HepG2 (cell line): ENCODE results near the gene CARMIL3. TPM values are rescaled to one million over a fixed set of nuclear protein-coding genes. Genes with fewer than 3 reads are reported as not detected.

ENCODE experiments used
- MEIS2 ChIP-seq: sonication (generic); formaldehyde crosslinking; IDR thresholded peaks from 2 replicates; pipeline ENCODE4 v1.9.0; 2021; ENCODE audit warnings: mild to moderate bottlenecking, missing genetic modification reagents
- NR0B2 ChIP-seq: sonication (generic); formaldehyde crosslinking; IDR thresholded peaks from 2 replicates; pipeline ENCODE4 v1.4.0; 2020; ENCODE audit warnings: mild to moderate bottlenecking, missing genetic modification reagents
- PITX1 ChIP-seq: sonication (generic); formaldehyde crosslinking; IDR thresholded peaks from 2 replicates; pipeline ENCODE4 v1.5.1; 2020; ENCODE audit warnings: mild to moderate bottlenecking, missing genetic modification reagents
- RNF219 ChIP-seq: sonication (generic); formaldehyde crosslinking; IDR thresholded peaks from 2 replicates; pipeline ENCODE4 v1.5.0; 2020; ENCODE audit warnings: mild to moderate bottlenecking, missing genetic modification reagents
- SRSF9 ChIP-seq: fragments of 200-400 bp; formaldehyde crosslinking; IDR thresholded peaks from 2 replicates; pipeline ENCODE4 v1.6.1; 2018; ENCODE audit warnings: borderline replicate concordance, mild to moderate bottlenecking, low read depth, low read length; ENCODE audit not compliant: insufficient read depth, poor library complexity, severe bottlenecking
- TGIF2 ChIP-seq: IDR thresholded peaks from 2 replicates; pipeline ENCODE4 v1.6.1; 2016; ENCODE audit warnings: control low read depth, missing compliant biosample characterization
- ZNF253 ChIP-seq: sonication (generic); formaldehyde crosslinking; IDR thresholded peaks from 2 replicates; pipeline ENCODE4 v1.8.0; 2022; ENCODE audit warnings: mild to moderate bottlenecking, missing genetic modification reagents, borderline replicate concordance
- ZNF34 ChIP-seq: sonication (generic); formaldehyde crosslinking; IDR thresholded peaks from 2 replicates; pipeline ENCODE4 v1.4.0; 2020; ENCODE audit warnings: mild to moderate bottlenecking, missing genetic modification reagents, borderline replicate concordance
- ZNF343 ChIP-seq: sonication (generic); formaldehyde crosslinking; IDR thresholded peaks from 2 replicates; pipeline ENCODE4 v1.4.0; 2020; ENCODE audit warnings: mild to moderate bottlenecking, missing genetic modification reagents
- ZNF503 ChIP-seq: sonication (generic); formaldehyde crosslinking; IDR thresholded peaks from 2 replicates; pipeline ENCODE4 v1.4.0; 2020; ENCODE audit warnings: missing genetic modification reagents
- ZNF577 ChIP-seq: sonication (generic); formaldehyde crosslinking; IDR thresholded peaks from 2 replicates; pipeline ENCODE4 v1.4.0; 2020; ENCODE audit warnings: mild to moderate bottlenecking, low read depth, missing genetic modification reagents, borderline replicate concordance
- ZNF691 ChIP-seq: sonication (generic); formaldehyde crosslinking; IDR thresholded peaks from 2 replicates; pipeline ENCODE4 v1.4.0; 2020; ENCODE audit warnings: missing genetic modification reagents, low read depth, mild to moderate bottlenecking, borderline replicate concordance
- ZNF724P ChIP-seq: sonication (generic); formaldehyde crosslinking; IDR thresholded peaks from 2 replicates; pipeline ENCODE4 v1.8.0; 2022; ENCODE audit warnings: missing genetic modification reagents, borderline replicate concordance
- polyA plus RNA-seq, 8 experiments: library from polyadenylated mRNA; depleted of rRNA in 3 of 8; stranded (reverse) in 7 of 8; unstranded in 1 of 8; fragments of >200 nt; fragmentation: Illumina TruSeq in 4 of 8; extraction: Trizol in 4 of 8; gene quantifications; 2 replicates each; pipeline versions ENCODE4 v1.2.1 to v1.2.3, GENCODE V29; 2011 to 2016; ENCODE audit warnings: low read depth in 4 of 8, missing spikeins in 1 of 8, mixed read lengths in 1 of 8; ENCODE audit not compliant: insufficient read depth in 1 of 8
- total RNA-seq, 5 experiments: library from RNA; depleted of rRNA; stranded (reverse); fragments of >200 nt; fragmentation: Illumina TruSeq; extraction: Trizol; gene quantifications; 2 replicates each; pipeline ENCODE4 v1.2.3, GENCODE V29; 2016; ENCODE audit warnings: low read depth in 1 of 5
- TF ChIP-seq, protein P1 (sequence below): sonication (generic); formaldehyde crosslinking; IDR thresholded peaks from 2 replicates; pipeline ENCODE4 v1.4.0; 2020; ENCODE audit warnings: missing genetic modification reagents
- TF ChIP-seq, protein P2 (sequence below): IDR thresholded peaks from 2 replicates; pipeline ENCODE4 v1.6.1; 2012; ENCODE audit warnings: low read length, improper control_type of control experiment

CARMIL3 gene
- total and polyA plus RNA-seq, 2 of the 13 experiments (the other 11 are each of a cell fraction or from before 2014, with no cell fraction given) = 0.27 to 0.55 TPM

- no peak for TF ChIP-seq RNF219 (CRISPR knock-in tag)
- 0 out of 2 replicates have a peak, but pooled peaks have one; percentile 26 for TF ChIP-seq NR0B2 (CRISPR knock-in tag)
- no peak for TF ChIP-seq TGIF2 (CRISPR knock-in tag)
- TF ChIP-seq ZNF577 (CRISPR knock-in tag) = 0 out of 2 replicates have a peak, but pooled peaks have one; percentile 62
- 0 out of 2 replicates have a peak, but pooled peaks have one; percentile 58 for TF ChIP-seq ZNF343 (CRISPR knock-in tag)
- TF ChIP-seq ZNF724P (CRISPR knock-in tag) = 0 out of 2 replicates have a peak, but pooled peaks have one; percentile 69
- 0 out of 2 replicates have a peak, but pooled peaks have one; percentile 6 for TF ChIP-seq MEIS2
- TF ChIP-seq, protein P1, sequence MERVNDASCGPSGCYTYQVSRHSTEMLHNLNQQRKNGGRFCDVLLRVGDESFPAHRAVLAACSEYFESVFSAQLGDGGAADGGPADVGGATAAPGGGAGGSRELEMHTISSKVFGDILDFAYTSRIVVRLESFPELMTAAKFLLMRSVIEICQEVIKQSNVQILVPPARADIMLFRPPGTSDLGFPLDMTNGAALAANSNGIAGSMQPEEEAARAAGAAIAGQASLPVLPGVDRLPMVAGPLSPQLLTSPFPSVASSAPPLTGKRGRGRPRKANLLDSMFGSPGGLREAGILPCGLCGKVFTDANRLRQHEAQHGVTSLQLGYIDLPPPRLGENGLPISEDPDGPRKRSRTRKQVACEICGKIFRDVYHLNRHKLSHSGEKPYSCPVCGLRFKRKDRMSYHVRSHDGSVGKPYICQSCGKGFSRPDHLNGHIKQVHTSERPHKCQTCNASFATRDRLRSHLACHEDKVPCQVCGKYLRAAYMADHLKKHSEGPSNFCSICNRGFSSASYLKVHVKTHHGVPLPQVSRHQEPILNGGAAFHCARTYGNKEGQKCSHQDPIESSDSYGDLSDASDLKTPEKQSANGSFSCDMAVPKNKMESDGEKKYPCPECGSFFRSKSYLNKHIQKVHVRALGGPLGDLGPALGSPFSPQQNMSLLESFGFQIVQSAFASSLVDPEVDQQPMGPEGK (CRISPR knock-in tag) = 0 out of 2 replicates have a peak, but pooled peaks have one; percentile 11
- TF ChIP-seq, protein P2, sequence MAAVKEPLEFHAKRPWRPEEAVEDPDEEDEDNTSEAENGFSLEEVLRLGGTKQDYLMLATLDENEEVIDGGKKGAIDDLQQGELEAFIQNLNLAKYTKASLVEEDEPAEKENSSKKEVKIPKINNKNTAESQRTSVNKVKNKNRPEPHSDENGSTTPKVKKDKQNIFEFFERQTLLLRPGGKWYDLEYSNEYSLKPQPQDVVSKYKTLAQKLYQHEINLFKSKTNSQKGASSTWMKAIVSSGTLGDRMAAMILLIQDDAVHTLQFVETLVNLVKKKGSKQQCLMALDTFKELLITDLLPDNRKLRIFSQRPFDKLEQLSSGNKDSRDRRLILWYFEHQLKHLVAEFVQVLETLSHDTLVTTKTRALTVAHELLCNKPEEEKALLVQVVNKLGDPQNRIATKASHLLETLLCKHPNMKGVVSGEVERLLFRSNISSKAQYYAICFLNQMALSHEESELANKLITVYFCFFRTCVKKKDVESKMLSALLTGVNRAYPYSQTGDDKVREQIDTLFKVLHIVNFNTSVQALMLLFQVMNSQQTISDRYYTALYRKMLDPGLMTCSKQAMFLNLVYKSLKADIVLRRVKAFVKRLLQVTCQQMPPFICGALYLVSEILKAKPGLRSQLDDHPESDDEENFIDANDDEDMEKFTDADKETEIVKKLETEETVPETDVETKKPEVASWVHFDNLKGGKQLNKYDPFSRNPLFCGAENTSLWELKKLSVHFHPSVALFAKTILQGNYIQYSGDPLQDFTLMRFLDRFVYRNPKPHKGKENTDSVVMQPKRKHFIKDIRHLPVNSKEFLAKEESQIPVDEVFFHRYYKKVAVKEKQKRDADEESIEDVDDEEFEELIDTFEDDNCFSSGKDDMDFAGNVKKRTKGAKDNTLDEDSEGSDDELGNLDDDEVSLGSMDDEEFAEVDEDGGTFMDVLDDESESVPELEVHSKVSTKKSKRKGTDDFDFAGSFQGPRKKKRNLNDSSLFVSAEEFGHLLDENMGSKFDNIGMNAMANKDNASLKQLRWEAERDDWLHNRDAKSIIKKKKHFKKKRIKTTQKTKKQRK = no peak
- 0 out of 2 replicates have a peak, but pooled peaks have one; percentile 10 for TF ChIP-seq ZNF503 (CRISPR knock-in tag)
- TF ChIP-seq PITX1 = 0 out of 2 replicates have a peak, but pooled peaks have one; percentile 33
- TF ChIP-seq ZNF691 (CRISPR knock-in tag) = peak; percentile 72; the same call in 1 of the 2 replicates
- TF ChIP-seq SRSF9 = no peak
- 0 out of 2 replicates have a peak, but pooled peaks have one; percentile 50 for TF ChIP-seq ZNF34 (CRISPR knock-in tag)
- TF ChIP-seq ZNF253 (CRISPR knock-in tag) = no peak
Observed at GRCh38 chr14:24092505-24093206, 40.8 kb downstream of the CARMIL3 start (continued).
